AG10803 (cell line): Measurements from ENCODE around the gene HIBCH.

Experiments
- DNase-seq: peaks from one replicate; pipeline ENCODE4 v3.0.0; 2010; ENCODE audit warnings: low read depth
- H3K4me3 ChIP-seq: 2 replicates; pipeline ENCODE4 v1.5.1; 2011; ENCODE audit warnings: mild to moderate bottlenecking, low read length, control low read depth
- TF ChIP-seq, protein P1 (sequence below): conservative IDR thresholded peaks from 2 replicates; pipeline ENCODE4 v1.5.1; 2011; ENCODE audit warnings: mild to moderate bottlenecking, low read length, control low read depth, inconsistent platforms

HIBCH gene

GRCh38 chr2:190352668-190353536 is 33.3 kb upstream of the HIBCH start:
- H3K4me3 ChIP-seq = no peak overlapping the region
- TF ChIP-seq, protein P1, sequence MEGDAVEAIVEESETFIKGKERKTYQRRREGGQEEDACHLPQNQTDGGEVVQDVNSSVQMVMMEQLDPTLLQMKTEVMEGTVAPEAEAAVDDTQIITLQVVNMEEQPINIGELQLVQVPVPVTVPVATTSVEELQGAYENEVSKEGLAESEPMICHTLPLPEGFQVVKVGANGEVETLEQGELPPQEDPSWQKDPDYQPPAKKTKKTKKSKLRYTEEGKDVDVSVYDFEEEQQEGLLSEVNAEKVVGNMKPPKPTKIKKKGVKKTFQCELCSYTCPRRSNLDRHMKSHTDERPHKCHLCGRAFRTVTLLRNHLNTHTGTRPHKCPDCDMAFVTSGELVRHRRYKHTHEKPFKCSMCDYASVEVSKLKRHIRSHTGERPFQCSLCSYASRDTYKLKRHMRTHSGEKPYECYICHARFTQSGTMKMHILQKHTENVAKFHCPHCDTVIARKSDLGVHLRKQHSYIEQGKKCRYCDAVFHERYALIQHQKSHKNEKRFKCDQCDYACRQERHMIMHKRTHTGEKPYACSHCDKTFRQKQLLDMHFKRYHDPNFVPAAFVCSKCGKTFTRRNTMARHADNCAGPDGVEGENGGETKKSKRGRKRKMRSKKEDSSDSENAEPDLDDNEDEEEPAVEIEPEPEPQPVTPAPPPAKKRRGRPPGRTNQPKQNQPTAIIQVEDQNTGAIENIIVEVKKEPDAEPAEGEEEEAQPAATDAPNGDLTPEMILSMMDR = no peak
- DNase-seq = peak; percentile 47

DNA sequence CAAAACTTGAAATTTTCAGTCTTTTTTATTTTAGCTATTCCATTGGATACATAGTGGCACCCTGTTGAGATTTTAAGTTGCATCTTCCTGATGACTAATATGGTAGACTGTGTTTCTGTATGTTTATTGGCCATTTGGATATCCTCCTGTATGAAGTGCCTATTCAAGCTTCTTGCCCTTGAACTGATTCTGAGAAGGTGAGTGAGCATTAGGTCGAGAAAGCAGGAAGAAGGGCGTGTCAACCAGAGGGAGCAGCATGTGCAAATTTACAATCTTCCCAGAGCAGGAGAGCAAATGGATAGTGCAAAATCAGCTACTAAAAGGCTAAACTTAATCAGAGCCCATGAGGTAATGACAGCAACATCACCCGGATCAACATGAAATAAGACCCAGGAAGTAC is 32.3 kb upstream of the HIBCH start:
- no peak overlapping the region for H3K4me3 ChIP-seq
- TF ChIP-seq, protein P1 = no peak
- DNase-seq = no peak

GRCh38 chr2:190350371-190350770 is 30.7 kb upstream of the HIBCH start:
- no peak for DNase-seq
- no peak overlapping the region for H3K4me3 ChIP-seq
- TF ChIP-seq, protein P1 = no peak

DNA sequence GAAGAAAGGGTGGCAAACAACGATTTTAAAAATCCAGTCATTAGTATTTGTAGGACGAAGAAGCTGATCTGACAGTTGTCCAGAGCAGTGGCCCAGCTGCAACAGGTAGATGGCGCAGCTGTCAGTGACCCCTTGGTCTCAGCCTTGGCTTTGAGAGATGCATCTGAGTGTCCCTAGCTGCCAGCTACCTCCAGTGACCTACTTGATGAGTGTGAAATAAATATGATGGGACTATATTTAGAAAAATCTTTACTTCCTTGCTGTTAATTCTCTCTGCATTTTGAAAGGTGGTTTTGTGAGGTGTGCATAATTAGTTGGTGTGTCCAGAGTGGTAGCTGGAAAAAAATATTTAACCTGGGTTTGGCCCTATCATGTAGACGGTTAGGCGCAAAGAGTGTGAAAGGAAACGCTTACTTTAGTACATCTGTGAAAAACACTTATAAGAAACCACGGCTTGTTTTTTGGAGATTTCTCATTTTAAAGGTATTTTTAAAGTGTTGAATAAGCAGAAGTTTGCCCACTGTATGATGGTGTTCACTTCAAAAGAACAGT is 24.7 kb upstream of the HIBCH start:
- peak overlapping the region; percentile 73 for H3K4me3 ChIP-seq
- TF ChIP-seq, protein P1 = peak; percentile 38
- peak; percentile 31 for DNase-seq

- H3K4me3 ChIP-seq = peak within 1 kb of the TSS; percentile 73
- DNase-seq = peak; percentile 60
- TF ChIP-seq, protein P1 = no peak
Measured at GRCh38 chr2:190343536-190344275, 24.1 kb upstream of the HIBCH start, which contains the start of gene INPP1. Gene INPP1, plus strand, starts transcription at chr2:190343589. Its CDS starts 16,514 bp downstream, at chr2:190360103.

GRCh38 chr2:190343089-190343535 is 23.5 kb upstream of the HIBCH start:
- TF ChIP-seq, protein P1 = no peak
- peak overlapping the region; percentile 73 for H3K4me3 ChIP-seq
- DNase-seq = no peak
